ENCODE data around the gene STPG1.

Gene STPG1

GRCh38 chr1:24337455-24337854 lies 76.1 kb downstream of the STPG1 start:
- TF ChIP-seq CTCF (IDR thresholded peaks at IDR 0.05; ENCODE audit: low read depth, low read length, missing control alignments) = no peak
- in situ Hi-C loops (cut with HindIII; ENCODE audit: low sequenced_read_pairs) = no loop called here
- no peak for DNase-seq (ENCODE audit: low read depth)
- no peak overlapping the region for H3K4me3 ChIP-seq (ENCODE audit: low read depth, low read length)

- in situ Hi-C loops (cut with HindIII; ENCODE audit: low sequenced_read_pairs) = no loop called here
- no peak overlapping the region for H3K4me3 ChIP-seq (ENCODE audit: low read depth, low read length)
- TF ChIP-seq CTCF (IDR thresholded peaks at IDR 0.05; ENCODE audit: low read depth, low read length, missing control alignments) = no peak
- no peak for DNase-seq (ENCODE audit: low read depth)
Observed at GRCh38 chr1:24336075-24336474, 77.5 kb downstream of the STPG1 start.

- TF ChIP-seq CTCF (IDR thresholded peaks at IDR 0.05; ENCODE audit: low read depth, low read length, missing control alignments) = no peak
- DNase-seq (ENCODE audit: low read depth) = no peak
- in situ Hi-C loops (cut with HindIII; ENCODE audit: low sequenced_read_pairs) = no loop called here
- no peak overlapping the region for H3K4me3 ChIP-seq (ENCODE audit: low read depth, low read length)
Observed at GRCh38 chr1:24331961-24332673, 81.5 kb downstream of the STPG1 start.

- no peak overlapping the region for H3K4me3 ChIP-seq (ENCODE audit: low read depth, low read length)
- TF ChIP-seq CTCF (IDR thresholded peaks at IDR 0.05; ENCODE audit: low read depth, low read length, missing control alignments) = no peak
- DNase-seq (ENCODE audit: low read depth) = no peak
- in situ Hi-C loops (cut with HindIII; ENCODE audit: low sequenced_read_pairs) = no loop called here
Observed at GRCh38 chr1:24329797-24330543, 83.6 kb downstream of the STPG1 start.

- no peak overlapping the region for H3K4me3 ChIP-seq (ENCODE audit: low read depth, low read length)
- in situ Hi-C loops (cut with HindIII; ENCODE audit: low sequenced_read_pairs) = no loop called here
- no peak for TF ChIP-seq CTCF (IDR thresholded peaks at IDR 0.05; ENCODE audit: low read depth, low read length, missing control alignments)
Observed at GRCh38 chr1:24329331-24329730, 84.3 kb downstream of the STPG1 start.

GRCh38 chr1:24327891-24328290 lies 85.7 kb downstream of the STPG1 start:
- H3K4me3 ChIP-seq (ENCODE audit: low read depth, low read length) = no peak overlapping the region
- in situ Hi-C loops (cut with HindIII; ENCODE audit: low sequenced_read_pairs) = no loop called here
- no peak for TF ChIP-seq CTCF (IDR thresholded peaks at IDR 0.05; ENCODE audit: low read depth, low read length, missing control alignments)
- no peak for DNase-seq (ENCODE audit: low read depth)

More at GRCh38 chr1:24329331-24329730, 84.3 kb downstream of the STPG1 start:
- DNase-seq (ENCODE audit: low read depth) = no peak
